Renal cortex interstitium (tissue), 11 donors: ENCODE results near the gene DNMBP. TPM values are rescaled to one million over a fixed set of nuclear protein-coding genes. Genes with fewer than 3 reads are reported as not detected.
"Not testable (repeated sequence)": the region's sequence is repeated elsewhere in the genome, so short reads cannot be mapped to it uniquely, and the experiment has no call there.

ENCODE experiments used
- DNase-seq, 11 donors: peaks; one replicate each; pipeline ENCODE4 v3.0.0-alpha.2; 2013; ENCODE audit warnings: low read depth in 9 of 11, low spot score in 4 of 11; ENCODE audit errors: extremely low read depth in 1 of 11
- polyA plus RNA-seq, 3 donors: library from polyadenylated mRNA; unstranded; fragments of 120-200 nt; gene quantifications; one replicate each; pipeline ENCODE4 v1.2.1, GENCODE V29; 2013; ENCODE audit not compliant: insufficient read length in 3 of 3

Gene DNMBP
- polyA plus RNA-seq, 3 donors = 31.8 to 37.6 (median 33.8) TPM

DNA sequence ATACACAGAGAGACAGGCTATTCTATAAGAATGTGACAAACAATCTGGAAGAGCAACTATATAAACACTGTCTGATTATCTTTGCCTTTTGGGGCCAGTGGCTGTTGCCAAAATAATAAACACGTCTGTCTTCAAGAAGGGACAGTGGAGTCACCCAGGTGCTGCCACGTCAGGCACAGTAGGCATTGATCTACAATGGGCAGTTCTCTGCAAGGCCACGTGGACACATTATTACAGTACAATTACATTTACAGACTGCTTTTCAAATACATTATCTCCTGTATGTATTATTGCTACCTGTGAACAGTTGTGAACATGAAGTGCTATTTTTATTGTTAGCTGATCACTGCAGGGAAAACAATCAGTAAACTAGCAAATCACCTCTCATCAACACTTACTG, 14.0 kb downstream of the DNMBP start:
- no peak for DNase-seq

DNA sequence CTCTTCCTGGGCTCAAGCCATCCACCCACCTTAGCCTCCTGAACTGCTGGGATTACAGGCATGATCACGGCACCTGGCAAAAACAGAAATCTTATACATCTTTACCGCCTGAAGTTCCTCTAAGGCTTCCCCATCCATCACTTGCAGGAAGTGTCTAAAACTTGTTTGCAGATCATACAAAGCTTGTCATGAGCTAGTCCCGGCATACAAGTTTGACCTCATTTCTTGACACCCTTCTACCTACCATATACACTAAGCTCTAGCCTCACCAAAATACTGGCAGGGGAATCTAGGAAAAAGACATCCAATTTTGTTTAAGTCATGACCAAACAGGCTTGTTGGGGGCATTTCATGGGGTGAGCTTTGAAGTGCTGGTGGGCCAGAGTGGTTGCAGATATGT, 14.5 kb downstream of the DNMBP start:
- no peak for DNase-seq

DNA sequence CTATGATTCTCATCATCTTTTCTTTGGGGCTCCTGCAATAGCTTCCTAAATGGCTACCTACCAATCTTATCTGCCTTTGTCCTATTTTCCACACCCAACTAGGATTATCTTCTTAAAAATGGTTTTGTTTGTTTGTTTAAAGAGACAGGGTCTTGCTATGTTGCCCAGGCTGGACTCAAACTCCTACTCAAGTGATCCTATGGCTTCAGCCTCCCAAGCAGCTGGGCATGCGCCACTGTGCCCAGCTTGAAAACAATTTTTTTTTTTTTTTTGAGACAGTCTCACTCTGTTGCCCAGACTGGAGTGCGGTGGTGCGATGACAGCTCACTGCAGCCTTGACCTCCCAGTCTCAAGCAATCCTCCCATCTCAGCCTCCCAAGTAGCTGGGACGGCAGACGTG, 14.9 kb downstream of the DNMBP start:
- no peak for DNase-seq

DNA sequence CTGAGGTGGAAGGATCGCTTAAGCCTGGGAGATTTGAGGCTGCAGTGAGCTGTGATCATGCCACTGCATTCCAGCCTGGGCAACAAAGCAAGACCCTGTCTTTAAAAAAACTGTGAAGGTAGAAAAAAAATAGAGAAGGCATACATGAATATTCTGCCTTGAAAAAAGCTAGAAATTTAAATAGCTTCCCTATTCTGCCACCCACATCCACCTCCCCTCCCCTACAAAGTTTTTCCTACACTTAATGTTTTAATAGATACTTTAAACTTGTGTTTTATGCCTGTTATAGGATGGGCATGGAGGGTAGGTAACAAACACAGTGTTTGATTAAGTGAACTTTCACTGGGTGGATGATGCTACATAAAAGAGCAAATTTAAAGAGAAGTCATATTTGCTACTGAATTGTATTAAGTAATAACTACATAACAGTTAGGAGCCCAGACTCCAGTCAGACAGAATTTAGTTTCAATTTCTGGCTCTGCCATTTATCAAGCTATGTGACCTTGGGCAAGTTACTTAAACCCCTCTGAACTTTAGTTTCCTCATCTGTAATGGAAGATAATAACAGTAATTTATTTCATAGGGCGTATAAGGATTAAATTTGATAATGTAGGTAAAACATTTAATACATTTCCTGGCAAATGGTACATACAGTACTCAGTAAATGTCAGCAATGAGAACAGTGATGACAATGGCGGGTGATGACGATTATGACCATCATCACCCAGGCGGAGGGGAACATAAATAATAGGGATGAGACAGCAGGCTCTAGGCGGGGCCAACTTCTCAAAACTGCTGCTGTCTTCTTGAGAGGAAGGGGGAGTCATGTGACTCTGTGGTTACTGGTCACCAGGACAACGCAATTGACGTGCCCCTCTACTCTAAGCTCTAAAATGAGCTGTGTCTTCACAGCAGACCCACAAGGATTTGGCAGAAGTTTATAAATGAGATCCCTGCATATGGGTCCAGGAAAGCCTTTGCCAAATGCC, 15.8 kb downstream of the DNMBP start:
- DNase-seq = no peak

DNA sequence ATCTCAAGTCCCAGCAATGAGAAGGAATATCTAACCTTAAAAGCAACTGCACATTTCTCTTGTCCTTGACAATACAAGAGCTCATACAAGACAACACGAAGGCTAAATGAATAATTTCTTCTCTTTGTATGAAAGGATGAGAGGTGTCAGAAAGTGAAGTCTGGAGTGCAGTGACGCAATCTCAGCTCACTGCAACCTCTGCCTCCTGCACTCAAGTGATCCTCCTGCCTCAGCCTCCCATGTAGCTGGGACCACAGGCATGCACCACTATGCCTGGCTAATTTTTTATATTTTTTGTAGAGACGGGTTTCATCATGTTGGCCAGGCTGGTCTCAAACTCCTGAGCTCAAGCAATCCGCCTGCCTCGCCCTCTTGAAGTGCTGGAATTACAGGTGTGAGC, 24.1 kb downstream of the DNMBP start:
- DNase-seq = not testable (repeated sequence)

DNA sequence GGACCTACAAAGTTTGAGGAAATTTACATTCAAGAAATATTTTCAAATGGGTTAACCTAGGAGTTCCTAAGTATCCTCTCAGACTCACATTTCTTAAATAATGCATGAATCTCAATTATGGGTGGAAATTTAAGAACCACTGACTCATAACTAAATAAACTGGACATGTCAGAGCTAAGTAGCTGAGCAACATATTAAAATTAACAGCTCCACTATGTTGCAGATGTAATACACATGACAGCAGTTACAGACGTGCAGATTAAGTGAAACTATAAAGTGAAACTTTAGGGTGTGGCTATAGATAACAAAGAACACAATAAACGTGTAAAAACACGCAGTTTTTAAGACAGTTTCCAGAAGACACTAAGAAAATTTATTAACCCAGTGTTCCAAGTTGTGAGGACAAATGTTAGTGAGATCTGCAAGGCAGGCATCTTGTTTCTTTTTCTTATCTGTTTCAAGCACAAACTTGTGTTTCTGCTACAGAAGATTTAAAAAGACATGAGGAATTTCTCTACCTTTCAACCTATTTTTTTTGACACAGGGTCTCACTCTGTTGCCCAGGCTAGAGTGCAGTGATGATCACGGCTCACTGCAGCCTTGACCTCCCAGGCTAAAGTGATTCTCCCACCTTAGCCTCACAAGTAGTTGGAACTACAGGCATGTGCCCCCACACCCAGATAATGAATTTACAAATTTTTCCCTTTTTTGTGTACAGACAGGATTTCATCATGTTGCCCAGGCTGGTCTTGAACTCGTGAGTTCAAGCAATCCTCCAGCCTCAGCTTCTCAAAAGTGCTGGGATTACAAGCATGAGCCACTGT, 25.3 kb downstream of the DNMBP start:
- DNase-seq = no peak

DNA sequence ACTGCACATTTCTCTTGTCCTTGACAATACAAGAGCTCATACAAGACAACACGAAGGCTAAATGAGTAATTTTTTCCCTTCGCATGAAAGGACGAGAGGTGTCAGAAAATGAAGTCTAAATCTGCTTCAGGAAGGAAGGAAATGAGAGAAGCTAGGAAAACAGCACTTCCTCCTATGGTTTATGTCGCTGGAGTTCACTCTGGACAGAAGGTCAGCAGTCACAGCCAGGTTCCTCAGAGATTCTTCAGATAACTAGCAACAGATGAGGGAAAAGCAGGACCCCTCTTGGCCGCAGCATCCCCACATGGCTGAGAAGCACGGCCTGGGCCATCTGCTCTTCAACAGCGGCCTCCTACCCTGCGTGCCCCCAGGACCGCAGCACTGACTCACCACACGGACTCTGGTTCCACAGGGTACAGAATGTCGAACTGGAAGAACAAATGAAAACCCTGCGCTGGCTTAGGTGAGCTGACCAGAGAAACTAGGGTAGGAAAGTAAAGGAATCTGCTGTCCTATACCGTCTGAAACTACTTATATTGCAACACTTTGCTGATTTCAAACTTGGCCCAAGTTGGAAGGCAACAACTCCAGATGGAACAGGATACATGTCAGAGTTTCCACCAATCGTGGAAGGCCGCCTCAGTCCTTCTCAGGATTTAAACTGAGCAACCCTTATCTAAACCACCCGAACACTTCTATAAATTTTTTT, 26.3 kb downstream of the DNMBP start:
- DNase-seq = peak in 1 of 11 donors; percentile 28

DNA sequence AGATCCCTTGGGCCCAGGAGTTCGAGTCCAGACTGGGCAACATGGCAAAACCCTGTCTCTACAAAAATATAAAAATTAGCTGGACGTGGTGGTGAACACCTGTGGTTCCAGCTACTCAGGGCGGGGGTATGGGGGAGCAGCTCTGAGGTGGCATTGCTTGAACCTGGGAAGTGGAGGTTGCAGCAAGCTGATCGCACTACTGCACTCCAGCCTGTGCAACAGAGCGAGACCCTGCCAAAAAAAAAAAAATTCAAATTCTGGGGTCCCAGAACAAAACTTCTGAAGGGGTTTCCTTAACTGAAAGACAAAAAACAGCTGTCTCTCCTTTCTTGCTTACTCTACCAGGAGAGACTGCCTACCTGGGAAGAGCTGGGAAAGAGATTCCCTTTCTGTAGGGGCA, 27.0 kb downstream of the DNMBP start:
- no peak for DNase-seq

DNA sequence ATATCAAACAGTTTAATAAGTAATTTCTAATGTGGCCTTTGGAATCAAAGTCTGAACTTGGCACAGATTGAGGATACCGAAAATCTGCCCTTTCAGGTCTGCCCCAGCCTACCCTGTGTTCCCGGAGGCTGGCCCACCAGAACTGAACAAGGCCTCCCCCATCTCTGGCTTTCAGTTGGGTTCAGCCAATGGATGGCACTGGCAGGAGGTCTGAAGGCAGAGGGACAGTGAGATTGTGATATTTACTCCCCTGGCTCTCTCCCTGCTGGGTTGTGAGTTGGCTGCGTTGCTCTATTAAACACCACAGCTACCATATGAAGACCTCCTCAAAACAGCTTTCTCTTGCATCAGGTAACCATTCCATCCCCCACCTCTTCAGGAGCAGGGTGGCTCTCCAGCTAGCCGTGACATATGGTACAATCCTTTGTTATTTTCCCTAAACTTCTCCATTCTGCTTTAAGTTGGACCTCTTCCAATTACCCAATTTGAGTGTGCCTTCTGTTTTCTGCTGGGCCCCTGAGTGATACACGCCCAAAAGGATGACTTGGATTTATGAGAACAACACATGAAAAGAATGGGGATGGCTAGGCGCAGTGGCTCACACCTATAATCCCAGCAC, 28.1 kb downstream of the DNMBP start:
- no peak for DNase-seq

DNA sequence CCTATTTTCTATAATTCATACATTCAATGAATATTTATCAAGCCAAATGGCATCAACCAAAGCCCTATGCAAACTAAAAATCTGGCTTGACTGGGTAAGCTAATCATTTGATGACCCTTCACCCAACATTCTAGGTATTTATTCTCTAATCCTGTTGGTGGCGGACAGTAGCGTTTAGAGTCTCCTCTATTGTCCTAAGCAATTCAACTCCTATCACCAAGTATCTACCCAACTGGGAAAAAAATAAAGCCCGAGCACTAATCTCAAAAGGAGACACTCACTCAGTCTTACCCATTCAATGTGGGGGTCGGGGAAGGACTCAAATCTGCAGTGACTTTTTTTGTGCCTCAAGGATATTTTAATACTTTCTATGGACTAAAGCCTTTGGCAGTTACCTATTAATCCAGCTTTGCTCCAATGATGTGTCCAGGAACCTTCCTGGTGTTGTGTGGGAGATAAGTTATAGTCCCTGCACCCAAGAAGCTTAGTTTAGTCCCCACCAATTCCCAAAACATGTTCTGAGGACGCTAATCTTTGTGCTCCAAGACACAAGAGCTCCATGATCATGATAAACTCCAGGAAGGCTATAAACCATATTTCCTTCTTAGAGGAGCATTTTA, 30.6 kb downstream of the DNMBP start:
- no peak for DNase-seq

DNA sequence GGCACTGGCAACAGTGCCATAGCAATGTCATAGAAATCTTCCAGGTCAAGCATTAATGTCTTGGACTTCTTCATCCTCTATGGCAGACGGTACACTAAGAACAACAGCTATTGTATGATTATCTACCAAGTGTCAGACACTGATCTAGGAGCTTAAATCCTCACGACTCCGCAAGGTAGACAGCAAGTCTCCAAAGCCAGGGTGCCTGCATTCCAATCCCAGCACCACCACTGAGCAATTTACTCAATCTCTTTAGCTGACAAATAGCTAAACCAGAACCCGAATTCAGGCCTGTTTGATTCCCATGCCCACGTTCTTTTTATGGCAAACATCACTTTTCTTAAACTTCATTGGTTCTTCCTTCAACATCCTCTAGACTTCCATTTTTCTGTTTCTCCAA, 31.8 kb downstream of the DNMBP start:
- no peak for DNase-seq

DNA sequence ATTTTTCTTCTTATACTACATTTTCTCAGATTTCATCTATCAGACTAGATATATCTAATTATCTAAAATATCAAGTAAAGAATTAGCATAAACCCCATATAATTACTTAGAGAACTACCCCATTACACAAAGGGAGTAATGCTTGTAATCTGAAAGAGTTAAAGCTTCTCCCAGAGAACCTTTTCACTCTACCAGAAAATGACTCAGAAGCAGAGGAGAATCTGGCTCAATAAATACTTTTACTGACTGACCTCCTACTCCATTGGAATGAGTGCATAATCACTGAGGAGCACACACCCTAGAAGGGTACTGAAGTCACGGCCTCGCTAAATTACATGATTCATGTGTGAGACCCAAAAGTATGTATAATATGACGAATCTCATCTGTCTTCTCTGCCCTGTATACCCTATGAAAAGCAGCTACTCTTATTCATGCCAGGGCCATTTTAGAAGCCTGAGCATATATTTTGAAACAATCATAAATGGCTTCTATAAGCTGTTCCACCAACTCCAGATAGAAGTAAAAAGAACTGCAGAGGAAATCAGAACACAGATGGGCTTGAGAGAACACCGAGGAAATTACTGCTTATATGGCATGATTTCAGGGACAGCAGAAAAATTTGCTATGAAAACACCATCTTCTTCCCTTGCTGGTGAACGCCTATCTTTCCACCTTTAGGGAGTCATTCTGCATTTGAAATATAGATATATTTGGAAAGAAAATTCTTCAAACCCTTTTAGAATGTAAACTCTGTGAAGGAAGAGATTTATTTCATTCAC, 32.7 kb downstream of the DNMBP start:
- DNase-seq = no peak

DNA sequence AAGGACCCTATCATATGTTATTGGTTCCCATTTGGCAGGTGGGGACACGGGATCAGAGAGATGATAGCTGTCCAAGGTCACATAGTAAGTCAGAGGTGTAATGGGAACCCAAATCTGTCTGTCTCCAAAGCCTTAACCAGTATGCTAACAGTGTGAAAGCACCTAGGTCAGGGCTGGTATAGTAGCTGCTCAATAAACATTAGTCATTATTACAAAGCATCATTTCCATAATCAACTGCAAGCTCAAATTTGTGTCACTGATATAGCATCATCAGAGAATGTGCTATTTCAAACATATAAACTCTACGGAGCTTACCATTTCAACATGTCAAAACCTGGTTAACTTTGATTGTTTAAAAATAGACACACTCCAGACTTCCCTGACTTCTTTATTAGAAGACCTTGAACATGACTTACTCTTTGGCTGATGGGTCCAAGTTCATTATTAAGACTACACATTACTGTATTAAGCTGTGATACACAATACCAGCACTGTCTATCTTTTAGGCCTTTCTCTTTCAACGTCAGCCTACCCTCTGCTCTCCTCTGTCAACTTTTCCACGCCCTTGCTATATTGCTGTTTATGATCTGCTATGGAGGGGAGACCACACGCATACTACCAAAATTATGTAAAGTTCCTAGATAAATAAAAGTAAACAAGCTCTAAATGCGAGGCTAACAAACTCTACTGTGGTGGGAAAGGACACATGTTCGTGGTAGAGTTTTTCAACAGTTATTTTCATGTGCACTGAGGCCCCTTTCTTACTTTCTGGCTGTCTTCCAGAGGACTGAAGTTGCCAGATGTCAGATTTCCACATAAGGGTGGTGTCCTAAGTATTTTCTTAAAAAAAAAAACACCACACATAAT, 33.6 kb downstream of the DNMBP start:
- peak in 2 of 11 donors; percentile 25 to 43 for DNase-seq

DNA sequence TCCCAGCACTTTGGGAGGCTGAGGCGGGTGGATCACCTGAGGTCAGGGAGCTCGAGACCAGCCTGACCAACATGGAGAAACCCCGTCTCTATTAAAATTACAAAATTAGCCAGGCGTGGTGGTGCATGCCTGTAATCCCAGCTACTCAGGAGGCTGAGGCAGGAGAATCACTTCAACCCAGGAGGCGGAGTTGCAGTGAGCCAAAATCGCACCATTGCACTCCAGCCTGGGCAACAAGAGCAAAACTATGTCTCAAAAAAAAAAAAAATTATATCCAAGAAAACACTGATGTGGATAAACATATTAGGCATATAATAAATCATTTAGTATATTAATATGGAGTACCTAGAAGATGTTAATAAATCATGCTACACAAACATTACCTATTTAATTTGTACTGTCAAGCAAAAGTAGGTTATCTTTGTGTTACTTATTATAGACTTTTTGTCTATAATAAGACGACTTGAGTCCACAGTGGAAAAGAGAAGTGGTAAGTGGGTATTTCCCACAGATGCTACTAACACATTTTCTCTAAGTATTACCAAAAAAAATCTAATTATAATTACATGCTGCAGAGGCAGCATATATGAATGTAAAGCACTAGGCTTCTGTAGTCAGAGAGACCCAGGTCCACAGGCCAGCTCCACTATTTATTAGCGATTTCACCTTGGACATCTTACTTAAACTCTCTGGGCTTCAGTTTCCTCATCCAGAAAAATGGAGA, 34.5 kb downstream of the DNMBP start:
- no peak for DNase-seq

DNA sequence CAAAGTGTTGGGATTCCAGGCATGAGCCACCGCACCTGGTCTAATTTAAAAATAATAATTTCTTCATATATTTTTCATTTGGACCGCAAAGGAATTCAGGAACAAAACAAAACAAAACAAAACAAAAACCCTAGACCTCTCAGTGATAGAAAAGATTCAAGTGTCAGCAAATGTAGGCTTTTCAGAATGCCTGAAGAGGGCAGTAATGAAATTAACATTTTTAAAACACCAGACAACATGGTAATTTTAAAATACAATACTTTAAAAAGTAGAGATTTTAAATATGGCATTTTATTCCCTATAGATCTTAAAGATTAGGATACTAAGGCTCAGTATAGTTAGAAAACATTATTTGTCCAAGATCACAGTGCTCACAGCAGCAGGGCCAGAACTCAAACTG, 36.6 kb downstream of the DNMBP start:
- no peak for DNase-seq

DNA sequence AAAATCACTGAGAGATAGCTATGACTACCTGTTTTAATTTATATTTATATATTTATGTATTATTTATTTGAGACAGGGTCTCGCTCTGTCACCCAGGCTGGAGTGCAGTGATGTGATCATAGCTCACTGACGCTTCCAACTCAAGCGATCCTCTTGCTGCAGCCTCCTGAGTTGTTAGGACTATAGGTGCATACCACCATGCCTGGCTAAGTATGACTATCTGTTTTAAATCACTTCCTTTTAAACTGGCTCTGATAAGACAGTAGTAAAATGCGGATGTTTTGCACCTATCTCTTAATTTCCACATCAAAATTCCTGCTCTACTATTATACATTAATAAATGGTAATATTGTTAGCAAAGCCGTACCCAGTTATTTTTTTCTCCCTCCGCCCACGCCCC, 41.8 kb downstream of the DNMBP start:
- no peak for DNase-seq
